Mesothelial cell of epicardium (in vitro differentiated cells): Measurements from ENCODE around the gene TCP11X1. TPM values are rescaled to one million over a fixed set of nuclear protein-coding genes. Genes with fewer than 3 reads are reported as not detected.
"Not testable (repeated sequence)": the region's sequence is repeated elsewhere in the genome, so short reads cannot be mapped to it uniquely, and the experiment has no call there.

Experiments used
- DNase-seq, 2 experiments: peaks; one replicate each; pipeline ENCODE4 v3.0.0; 2021; ENCODE audit warnings: low spot score in 2 of 2; ENCODE audit not compliant: unreplicated experiment in 2 of 2
- H3K27ac Mint-ChIP-seq: 2 replicates; pipeline ENCODE4 v1.8.0; 2021; ENCODE audit warnings: mixed read lengths
- H3K27me3 Mint-ChIP-seq: 2 replicates; pipeline ENCODE4 v1.8.0; 2021; ENCODE audit warnings: low read depth, mixed read lengths
- H3K36me3 Mint-ChIP-seq: 2 replicates; pipeline ENCODE4 v1.8.0; 2021; ENCODE audit warnings: mixed read lengths
- H3K4me1 Mint-ChIP-seq: 2 replicates; pipeline ENCODE4 v1.8.0; 2021; ENCODE audit warnings: mixed read lengths
- H3K4me3 Mint-ChIP-seq: 2 replicates; pipeline ENCODE4 v1.8.0; 2021; ENCODE audit warnings: mild to moderate bottlenecking, moderate library complexity, mixed read lengths
- H3K9me3 Mint-ChIP-seq: 2 replicates; pipeline ENCODE4 v1.8.0; 2021; ENCODE audit warnings: mixed read lengths
- CTCF ChIP-seq: fragments of 200-600 bp; sonication (generic); IDR thresholded peaks from one replicate; pipeline ENCODE4 v1.5.0; 2021; ENCODE audit warnings: antibody characterized with exemption; ENCODE audit not compliant: unreplicated experiment
- total RNA-seq: library from RNA; stranded (reverse); gene quantifications from 3 replicates; pipeline ENCODE4 v1.2.1, GENCODE V29; 2021

Gene TCP11X1
- total RNA-seq: not detected in 3 replicates

GRCh38 chrX:102214986-102215385 is at the start of gene TCP11X1:
TCP11X1 (plus strand) TSS chrX:102215301.
- DNase-seq, H3K36me3 Mint-ChIP-seq, H3K4me1 Mint-ChIP-seq, H3K4me3 Mint-ChIP-seq, H3K27ac Mint-ChIP-seq, H3K27me3 Mint-ChIP-seq, H3K9me3 Mint-ChIP-seq: not testable (repeated sequence)

- H3K4me1 Mint-ChIP-seq: no peaks in the 10 kb centered on the region
Measured at GRCh38 chrX:102185967-102186720, 29.0 kb upstream of the TCP11X1 start.

GRCh38 chrX:102207940-102208339 is 7.2 kb upstream of the TCP11X1 start:
- not testable (repeated sequence) for H3K9me3 Mint-ChIP-seq, DNase-seq, H3K36me3 Mint-ChIP-seq, H3K4me3 Mint-ChIP-seq, H3K4me1 Mint-ChIP-seq, H3K27ac Mint-ChIP-seq, H3K27me3 Mint-ChIP-seq

More at GRCh38 chrX:102185967-102186720, 29.0 kb upstream of the TCP11X1 start:
- Mint-ChIP-seq H3K36me3 (peaks cover 3% of the 10 kb centered on the region), H3K9me3 (peaks cover 82% of the 10 kb centered on the region), H3K4me3 (no peak overlapping the region), H3K27me3 (no peaks in the 10 kb centered on the region), H3K27ac (no peak overlapping the region)
- no peak for TF ChIP-seq CTCF
- DNase-seq: no peak

GRCh38 chrX:102216497-102216896 is 1.4 kb downstream of the TCP11X1 start:
- not testable (repeated sequence) for DNase-seq, H3K36me3 Mint-ChIP-seq, H3K9me3 Mint-ChIP-seq, H3K27me3 Mint-ChIP-seq, H3K27ac Mint-ChIP-seq, H3K4me1 Mint-ChIP-seq, H3K4me3 Mint-ChIP-seq

- peak in 1 of 2 experiments; percentile 1 for DNase-seq
- not testable (repeated sequence) for H3K27me3 Mint-ChIP-seq, H3K4me3 Mint-ChIP-seq, H3K9me3 Mint-ChIP-seq, H3K36me3 Mint-ChIP-seq, H3K4me1 Mint-ChIP-seq, H3K27ac Mint-ChIP-seq
Measured at GRCh38 chrX:102235678-102236077, 20.6 kb downstream of the TCP11X1 start.

GRCh38 chrX:102240265-102240664 is 25.2 kb downstream of the TCP11X1 start:
- H3K4me1 Mint-ChIP-seq, DNase-seq, H3K27ac Mint-ChIP-seq, H3K36me3 Mint-ChIP-seq, H3K4me3 Mint-ChIP-seq, H3K9me3 Mint-ChIP-seq, H3K27me3 Mint-ChIP-seq: not testable (repeated sequence)

GRCh38 chrX:102246893-102247292 is 31.8 kb downstream of the TCP11X1 start, which contains the start of gene NXF2:
NXF2 (plus strand) TSS chrX:102247167; CDS start chrX:102307079, 59,912 bp downstream.
- not testable (repeated sequence) for H3K9me3 Mint-ChIP-seq, H3K4me1 Mint-ChIP-seq, H3K4me3 Mint-ChIP-seq, H3K36me3 Mint-ChIP-seq, H3K27me3 Mint-ChIP-seq, DNase-seq, H3K27ac Mint-ChIP-seq

GRCh38 chrX:102272231-102272630 is 57.1 kb downstream of the TCP11X1 start:
- not testable (repeated sequence) for H3K4me1 Mint-ChIP-seq, H3K4me3 Mint-ChIP-seq, H3K27ac Mint-ChIP-seq, H3K36me3 Mint-ChIP-seq, H3K9me3 Mint-ChIP-seq, H3K27me3 Mint-ChIP-seq, DNase-seq

Other genes starting within 250 kb of the TCP11X1 start
- 0.80 to 1.4 TPM (median 1.4 TPM) in 3 replicates for gene TCEAL2, start 89.6 kb upstream of the TCP11X1 start, total RNA-seq
- gene TCEAL6, start 72.8 kb upstream of the TCP11X1 start, total RNA-seq: not detected in 3 replicates
- 0.36 TPM in 1 of 3 replicates, not detected in the others for gene BEX5, start 59.3 kb upstream of the TCP11X1 start, total RNA-seq
- gene NXF2, start 31.9 kb downstream of the TCP11X1 start, total RNA-seq: not detected in 3 replicates
- gene NXF2B, start 224.7 kb downstream of the TCP11X1 start, total RNA-seq: not detected in 3 replicates